Measurements from ENCODE around the gene SYT14.
"Not testable (repeated sequence)": the region's sequence is repeated elsewhere in the genome, so short reads cannot be mapped to it uniquely, and the experiment has no call there.

- TF ChIP-seq POLR2A, CTCF (IDR thresholded peaks at IDR 0.05): not testable (repeated sequence)
These were observed 18.4 kb upstream of the SYT14 start for GRCh38 chr1:209919637-209920036.
